T-helper 1 cell treated with Interleukin-12 subunit alpha and Interleukin-12 subunit beta and Interleukin-4 antibody, amounts not matched to agents 30 ng/mL and 1 ng/mL, for 36 hours (primary cell): ENCODE measurements around the gene LHFPL3. TPM values are rescaled to one million over a fixed set of nuclear protein-coding genes. Genes with fewer than 3 reads are reported as not detected.

ENCODE experiments used
- intact Hi-C: fragments of 100-400 bp; cut with micrococcal nuclease; formaldehyde crosslinking; loops from one replicate; pipeline ENCODE4 v1.15.1; 2024
- total RNA-seq: library from RNA; stranded (reverse); gene quantifications from 2 replicates; pipeline ENCODE4 v1.2.3, GENCODE V29; 2022

LHFPL3 gene
- total RNA-seq, 1 donor from 2014 or later, result not detected

DNA sequence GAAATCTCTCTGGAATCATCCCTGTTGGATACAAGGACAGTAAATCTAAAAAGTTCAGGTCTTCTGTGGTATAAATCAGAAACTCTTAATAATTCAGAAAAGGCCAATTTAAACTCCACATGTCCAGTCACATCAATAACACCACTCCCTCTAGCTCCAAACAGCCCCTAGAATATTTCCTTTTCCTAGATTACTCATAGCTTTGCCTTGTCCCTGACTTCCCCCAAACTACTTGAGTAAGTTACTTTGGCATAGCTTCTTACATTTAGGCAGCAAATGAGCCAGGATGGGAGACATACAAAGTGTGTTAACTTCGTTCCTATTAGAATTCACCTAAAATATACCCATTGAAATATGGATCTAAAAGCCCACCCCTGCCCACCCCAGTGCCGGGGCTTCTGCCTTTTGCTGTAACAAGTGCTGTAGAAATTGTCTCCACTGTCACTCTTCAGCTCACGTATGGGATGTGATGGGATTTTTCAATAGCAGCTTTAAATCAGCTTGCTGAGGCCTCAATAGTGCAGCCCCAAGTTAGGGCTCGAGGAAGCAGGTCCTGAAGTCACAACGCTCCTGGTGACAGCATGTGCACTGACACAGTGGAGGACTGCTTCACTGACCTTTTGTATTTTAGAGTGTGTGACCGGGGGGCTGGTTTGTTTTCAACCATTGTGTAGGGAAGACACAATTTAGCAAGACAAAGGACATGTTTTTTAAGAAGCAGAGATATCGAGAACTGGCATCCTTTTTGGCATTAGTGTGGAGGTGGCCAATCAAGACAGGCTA is 467.4 kb downstream of the LHFPL3 start:
- intact Hi-C loops, result no loop called here

DNA sequence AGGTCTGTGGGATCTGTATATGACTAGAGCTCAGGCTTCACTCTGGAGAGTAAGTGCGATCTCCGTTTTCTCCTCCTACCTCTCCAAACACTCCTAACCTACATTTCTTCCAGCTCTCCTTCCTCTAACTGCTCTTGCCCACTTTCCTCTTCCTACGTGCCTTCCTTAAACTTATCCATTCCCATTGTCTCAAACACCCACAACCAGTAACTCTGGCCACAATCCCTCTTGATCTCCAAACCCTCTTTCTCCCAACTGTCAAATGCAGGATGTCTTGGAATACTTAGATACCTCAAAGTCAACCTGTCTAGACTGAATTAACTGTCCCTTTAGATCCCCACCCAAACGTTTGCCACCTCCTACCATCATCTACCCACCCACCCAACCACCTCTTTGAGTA is 471.9 kb downstream of the LHFPL3 start:
- intact Hi-C loops, result no loop called here

GRCh38 chr7:104801022-104801421 is 472.6 kb downstream of the LHFPL3 start:
- intact Hi-C loops, result no loop called here

DNA sequence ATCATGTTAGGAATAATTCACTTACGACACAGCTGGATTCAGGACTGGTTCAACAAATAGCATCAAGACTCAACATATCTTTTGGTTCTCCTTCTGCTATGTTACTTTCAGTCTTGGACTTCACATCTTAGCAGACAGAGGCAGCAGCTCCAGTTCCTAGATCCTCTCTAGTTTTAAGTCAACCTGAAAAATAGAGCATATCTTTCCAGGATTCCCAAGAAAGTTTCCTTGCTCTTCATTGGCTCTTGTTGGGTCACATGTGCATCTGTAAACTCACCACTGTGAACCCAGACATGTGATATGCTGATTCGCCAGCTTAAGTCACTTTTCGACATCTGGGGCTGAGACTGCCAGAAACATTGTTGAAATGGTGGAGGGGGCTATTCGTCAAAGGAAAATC is 475.5 kb downstream of the LHFPL3 start:
- intact Hi-C loops, result no loop called here

- intact Hi-C loops, result no loop called here
These were observed 476.3 kb downstream of the LHFPL3 start for GRCh38 chr7:104804696-104805095.

- intact Hi-C loops, result no loop called here
These were observed 477.3 kb downstream of the LHFPL3 start for GRCh38 chr7:104805449-104806317.

- intact Hi-C loops, result no loop called here
These were observed 479.3 kb downstream of the LHFPL3 start for GRCh38 chr7:104807671-104808070.

- intact Hi-C loops, result no loop called here
These were observed 481.5 kb downstream of the LHFPL3 start for GRCh38 chr7:104809906-104810305.

DNA sequence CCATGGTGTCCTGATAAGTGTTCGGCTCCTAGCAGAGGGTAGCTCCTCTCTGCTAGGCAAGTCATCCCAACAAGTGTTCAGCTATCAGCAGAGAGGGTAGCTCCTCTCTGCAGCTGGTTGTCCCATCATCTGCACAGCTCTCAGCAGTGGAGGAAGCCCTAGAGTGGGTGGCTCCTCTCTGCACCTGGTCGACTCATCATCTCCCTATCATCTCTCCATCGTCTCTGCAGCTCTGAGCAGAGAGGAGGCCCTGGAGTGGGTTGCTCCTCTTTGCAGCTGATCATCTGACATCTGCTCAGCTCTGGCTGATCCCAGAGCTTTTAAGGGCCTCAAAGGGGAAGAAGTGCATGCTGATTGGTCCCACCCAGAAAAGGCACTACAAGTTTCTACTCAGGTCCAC is 485.7 kb downstream of the LHFPL3 start:
- intact Hi-C loops, result no loop called here

- intact Hi-C loops, result no loop called here
These were observed 486.4 kb downstream of the LHFPL3 start for GRCh38 chr7:104814671-104815400.

DNA sequence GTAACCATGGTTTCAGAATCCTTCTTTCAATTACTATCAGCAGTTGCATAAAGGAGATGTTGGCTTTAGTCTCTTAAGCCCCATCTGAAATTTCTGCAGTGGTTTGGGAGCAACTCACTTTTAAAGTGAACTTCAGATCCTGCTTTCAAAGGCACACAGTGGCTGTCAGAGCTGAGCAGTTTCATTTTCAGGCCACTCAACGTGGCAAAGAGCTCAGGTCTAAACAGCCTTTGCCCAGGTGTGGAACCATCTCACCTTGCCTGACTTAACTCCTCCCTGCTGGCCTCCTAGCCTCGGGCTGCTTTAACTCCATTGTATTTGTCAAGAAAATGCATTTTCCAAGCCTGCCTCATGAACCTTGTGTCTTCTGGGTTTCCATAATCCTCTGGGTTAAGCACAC is 488.1 kb downstream of the LHFPL3 start:
- intact Hi-C loops, result no loop called here

DNA sequence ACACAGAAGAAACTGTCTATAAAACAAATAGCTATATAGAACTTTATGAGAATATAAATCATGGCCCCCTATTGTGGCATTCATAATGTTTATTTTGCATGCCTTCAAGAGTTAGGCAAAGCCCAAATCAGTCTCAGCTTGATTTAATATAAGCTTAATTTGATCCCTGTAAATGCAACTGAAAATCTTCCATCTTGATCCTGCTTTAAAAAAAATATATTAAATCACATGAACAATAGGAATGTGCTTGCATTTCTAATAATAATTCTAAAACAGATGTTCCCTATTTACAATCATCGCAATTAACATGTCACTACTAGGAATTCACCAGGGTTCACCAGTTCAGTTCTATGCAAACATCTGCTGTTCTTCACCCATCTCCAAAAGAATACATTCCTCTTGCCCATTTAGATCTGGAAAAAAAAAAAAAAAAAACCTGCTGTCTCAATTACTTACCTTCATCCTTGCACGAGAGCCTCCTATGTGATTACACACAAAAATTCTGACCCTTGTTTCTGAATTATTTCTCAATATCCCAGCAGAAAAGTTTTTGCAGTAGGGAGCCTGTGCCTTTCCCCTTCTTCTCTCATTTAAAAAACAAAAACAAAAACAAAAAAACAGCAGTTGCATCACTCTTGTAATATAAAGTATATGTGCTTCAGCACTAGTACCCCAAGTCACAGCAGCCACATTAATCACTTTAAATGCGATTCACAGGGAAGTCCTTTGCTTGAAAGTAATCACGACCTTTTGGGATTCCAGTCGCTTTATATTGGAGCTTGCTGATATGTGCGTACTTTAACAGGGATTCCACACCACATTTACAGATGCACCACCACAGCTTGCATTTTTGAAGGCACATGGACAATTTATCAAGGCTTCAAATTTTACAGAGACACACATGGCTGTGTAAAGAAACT is 490.8 kb downstream of the LHFPL3 start:
- intact Hi-C loops, result no loop called here

- intact Hi-C loops, result no loop called here
These were observed 492.6 kb downstream of the LHFPL3 start for GRCh38 chr7:104820836-104821535.

- intact Hi-C loops, result no loop called here
These were observed 494.8 kb downstream of the LHFPL3 start for GRCh38 chr7:104823177-104823576.

DNA sequence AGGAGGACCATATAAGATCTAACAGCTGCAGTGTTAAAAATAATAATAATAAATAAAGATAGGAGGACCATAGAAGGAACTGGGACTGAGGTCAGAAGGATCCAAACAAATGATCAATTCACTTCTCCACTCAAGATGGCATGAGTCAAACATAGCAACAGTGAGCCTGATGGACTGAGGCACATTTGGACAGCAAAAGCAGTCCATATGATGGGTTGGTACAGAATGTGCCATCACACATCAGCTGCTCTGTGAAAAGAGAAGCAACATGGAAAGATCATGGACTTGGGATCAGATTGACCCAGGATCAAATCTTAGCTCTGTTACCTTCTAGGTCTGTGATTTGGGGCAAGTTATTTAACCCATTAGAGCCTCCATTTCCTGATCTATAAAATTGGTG is 496.7 kb downstream of the LHFPL3 start:
- intact Hi-C loops, result no loop called here

DNA sequence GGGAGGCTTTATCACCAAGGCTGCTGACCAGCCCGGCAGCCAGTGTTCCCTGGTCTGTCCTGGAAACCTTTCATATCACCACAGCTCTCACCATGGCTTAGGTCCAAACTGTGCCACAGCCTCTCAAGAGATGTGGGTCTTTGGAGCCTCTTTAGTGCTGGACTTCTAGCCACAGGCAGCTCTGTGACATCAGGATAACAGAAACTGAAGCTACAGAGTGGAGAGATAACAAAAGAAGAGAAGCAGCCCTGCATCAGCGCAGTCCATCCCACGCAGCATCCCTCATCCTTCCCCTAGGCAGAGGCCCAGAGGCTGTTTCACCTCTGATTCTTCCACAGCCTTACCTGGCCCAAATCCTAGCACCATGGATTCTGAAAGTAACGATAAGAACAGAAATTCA is 497.7 kb downstream of the LHFPL3 start:
- intact Hi-C loops, result no loop called here

- intact Hi-C loops, result no loop called here
These were observed 508.6 kb downstream of the LHFPL3 start for GRCh38 chr7:104836976-104837375.

DNA sequence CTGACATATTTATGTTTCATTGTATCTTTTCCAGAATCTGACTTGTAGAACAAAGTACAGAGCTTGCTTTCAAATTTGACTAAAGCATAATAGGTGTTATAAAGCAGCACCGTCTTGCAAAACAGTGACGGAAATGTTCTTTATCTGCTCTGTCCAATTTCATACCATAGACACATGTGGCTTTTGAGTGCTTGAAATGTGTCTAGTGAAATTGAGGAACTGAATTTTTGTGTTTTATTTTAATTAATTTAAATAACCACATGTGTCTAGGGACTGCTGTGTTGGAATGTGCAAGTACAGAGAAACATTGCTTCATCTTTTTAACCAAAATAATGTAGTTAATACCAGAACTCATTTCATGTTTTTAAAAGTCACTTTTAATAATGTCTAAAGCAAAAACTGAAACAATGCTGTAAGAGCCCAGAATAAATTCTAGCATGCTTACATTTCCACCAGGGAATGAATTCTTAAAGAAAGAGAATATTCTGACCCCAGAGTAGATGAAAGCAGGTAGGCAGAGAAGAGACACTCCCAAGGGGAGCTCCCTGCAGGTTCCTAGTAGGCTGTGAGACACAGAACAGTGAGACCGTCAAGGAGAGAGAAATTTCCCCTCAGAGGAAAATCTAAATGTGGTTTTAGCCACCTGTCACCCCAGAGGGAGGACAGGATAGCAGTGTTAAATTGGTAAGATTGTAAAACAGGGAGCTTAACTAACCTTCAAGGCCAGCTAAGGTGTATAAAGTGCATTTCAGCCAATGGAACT is 510.3 kb downstream of the LHFPL3 start:
- intact Hi-C loops, result no loop called here

GRCh38 chr7:104839842-104840241 is 511.4 kb downstream of the LHFPL3 start:
- intact Hi-C loops, result no loop called here
